ENCODE measurements around the gene OPCML.

The OPCML gene

DNA sequence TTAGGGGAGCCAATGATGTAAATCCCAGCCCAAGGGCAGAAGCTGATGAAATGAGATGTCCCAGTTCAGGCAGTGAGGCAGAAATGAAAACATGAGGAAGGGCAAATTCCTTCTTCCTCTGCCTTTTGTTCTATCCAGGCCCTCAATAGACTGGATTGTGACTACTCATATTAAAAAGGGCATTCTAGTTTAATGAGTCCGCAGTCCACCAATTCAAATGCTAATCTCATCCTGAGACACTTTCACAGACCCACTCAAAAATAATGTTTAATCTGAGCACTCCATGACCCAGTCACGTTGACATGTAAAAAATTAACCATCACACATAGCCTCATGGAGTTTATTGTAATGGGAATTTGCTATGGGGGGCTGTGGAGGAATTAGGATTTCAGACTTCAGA lies 717.9 kb downstream of the OPCML start:
- Histone ChIP-seq H3K9ac (ENCODE audit: low read depth, low read length, poor library complexity, severe bottlenecking) (no peak overlapping the region), H3K9me3 (ENCODE audit: insufficient read depth, low read depth, low read length) (no peaks in the 10 kb centered on the region), H3K36me3 (ENCODE audit: insufficient read depth, low read length) (no peaks in the 10 kb centered on the region), H2AFZ (ENCODE audit: low read length) (no peak overlapping the region), H3K79me2 (ENCODE audit: insufficient read depth, low read length) (no peaks in the 10 kb centered on the region), H4K20me1 (ENCODE audit: insufficient read depth, low read length, poor library complexity, severe bottlenecking) (no peaks in the 10 kb centered on the region), H3K9me2 (replicated peaks; ENCODE audit: low read depth, low read length) (no peaks in the 10 kb centered on the region), H3K4me2 (ENCODE audit: low read depth, low read length, poor library complexity, severe bottlenecking) (no peak overlapping the region), H3K27me3 (ENCODE audit: insufficient read depth, low read length, poor library complexity, severe bottlenecking) (no peaks in the 10 kb centered on the region), H3F3A (ENCODE audit: low read depth) (no peaks in the 10 kb centered on the region), H3K4me3 (ENCODE audit: low read length, poor library complexity, severe bottlenecking) (no peak overlapping the region), H3K4me1 (ENCODE audit: insufficient read depth, low read length, poor library complexity, severe bottlenecking) (no peaks in the 10 kb centered on the region)
- TF ChIP-seq, protein P1, sequence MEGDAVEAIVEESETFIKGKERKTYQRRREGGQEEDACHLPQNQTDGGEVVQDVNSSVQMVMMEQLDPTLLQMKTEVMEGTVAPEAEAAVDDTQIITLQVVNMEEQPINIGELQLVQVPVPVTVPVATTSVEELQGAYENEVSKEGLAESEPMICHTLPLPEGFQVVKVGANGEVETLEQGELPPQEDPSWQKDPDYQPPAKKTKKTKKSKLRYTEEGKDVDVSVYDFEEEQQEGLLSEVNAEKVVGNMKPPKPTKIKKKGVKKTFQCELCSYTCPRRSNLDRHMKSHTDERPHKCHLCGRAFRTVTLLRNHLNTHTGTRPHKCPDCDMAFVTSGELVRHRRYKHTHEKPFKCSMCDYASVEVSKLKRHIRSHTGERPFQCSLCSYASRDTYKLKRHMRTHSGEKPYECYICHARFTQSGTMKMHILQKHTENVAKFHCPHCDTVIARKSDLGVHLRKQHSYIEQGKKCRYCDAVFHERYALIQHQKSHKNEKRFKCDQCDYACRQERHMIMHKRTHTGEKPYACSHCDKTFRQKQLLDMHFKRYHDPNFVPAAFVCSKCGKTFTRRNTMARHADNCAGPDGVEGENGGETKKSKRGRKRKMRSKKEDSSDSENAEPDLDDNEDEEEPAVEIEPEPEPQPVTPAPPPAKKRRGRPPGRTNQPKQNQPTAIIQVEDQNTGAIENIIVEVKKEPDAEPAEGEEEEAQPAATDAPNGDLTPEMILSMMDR (conservative IDR thresholded peaks at IDR 0.05; ENCODE audit: low read length), result no peak
- TF ChIP-seq EZH2phosphoT487 (IDR thresholded peaks at IDR 0.05; ENCODE audit: borderline replicate concordance), result no peak

DNA sequence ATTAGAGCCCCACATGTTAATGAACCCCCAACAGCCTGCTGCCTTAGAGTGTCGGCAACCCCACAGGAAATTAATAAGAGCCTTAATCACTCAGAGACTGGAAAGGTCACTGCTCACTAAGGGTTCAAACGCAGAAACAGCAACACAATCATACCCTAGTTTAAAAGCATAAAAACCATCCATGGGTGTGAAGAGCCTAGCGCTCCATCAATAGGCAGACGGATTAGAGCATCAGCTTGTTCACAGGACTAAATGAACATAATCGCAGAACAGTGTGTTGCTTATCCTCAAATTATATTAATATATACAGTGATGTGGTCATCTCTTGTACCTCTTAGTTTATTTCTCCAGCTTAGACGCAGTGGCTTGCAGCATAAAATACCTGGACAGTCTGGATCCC lies 720.7 kb downstream of the OPCML start:
- H3F3A ChIP-seq (ENCODE audit: low read depth), result no peaks in the 10 kb centered on the region
- no peak overlapping the region for H3K4me2 ChIP-seq (ENCODE audit: low read depth, low read length, poor library complexity, severe bottlenecking)
- H3K4me3 ChIP-seq (ENCODE audit: low read length, poor library complexity, severe bottlenecking), result no peak overlapping the region
- no peak overlapping the region for H2AFZ ChIP-seq (ENCODE audit: low read length)
- TF ChIP-seq, protein P1 (conservative IDR thresholded peaks at IDR 0.05; ENCODE audit: low read length), result no peak
- no peak for TF ChIP-seq EZH2phosphoT487 (IDR thresholded peaks at IDR 0.05; ENCODE audit: borderline replicate concordance)
- no peaks in the 10 kb centered on the region for H3K36me3 ChIP-seq (ENCODE audit: insufficient read depth, low read length)
- H3K9me2 ChIP-seq (replicated peaks; ENCODE audit: low read depth, low read length), result no peaks in the 10 kb centered on the region
- no peaks in the 10 kb centered on the region for H3K27me3 ChIP-seq (ENCODE audit: insufficient read depth, low read length, poor library complexity, severe bottlenecking)
- H3K4me1 ChIP-seq (ENCODE audit: insufficient read depth, low read length, poor library complexity, severe bottlenecking), result no peaks in the 10 kb centered on the region
- no peaks in the 10 kb centered on the region for H3K79me2 ChIP-seq (ENCODE audit: insufficient read depth, low read length)
- H4K20me1 ChIP-seq (ENCODE audit: insufficient read depth, low read length, poor library complexity, severe bottlenecking), result no peaks in the 10 kb centered on the region
- H3K9me3 ChIP-seq (ENCODE audit: insufficient read depth, low read depth, low read length), result no peaks in the 10 kb centered on the region
- H3K9ac ChIP-seq (ENCODE audit: low read depth, low read length, poor library complexity, severe bottlenecking), result no peak overlapping the region

DNA sequence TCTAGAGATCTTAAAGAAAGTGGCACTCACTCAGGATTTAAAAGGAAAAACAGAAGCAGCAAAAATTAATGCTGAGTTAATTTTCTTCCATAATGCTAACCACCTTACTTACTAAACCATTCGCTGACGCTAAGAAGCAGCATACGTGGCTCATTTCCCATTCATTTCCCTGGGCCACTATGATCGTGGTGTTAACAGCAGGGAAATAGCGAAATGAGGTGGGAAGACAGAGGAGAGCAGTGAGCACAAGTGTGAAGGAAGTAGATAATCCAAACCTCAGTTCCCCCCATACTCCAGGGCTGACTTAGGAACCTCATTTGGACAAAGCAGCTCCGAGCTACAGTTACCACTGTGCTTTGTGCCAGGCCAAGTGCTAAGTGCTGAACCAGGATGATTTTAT lies 723.2 kb downstream of the OPCML start:
- Histone ChIP-seq H4K20me1 (ENCODE audit: insufficient read depth, low read length, poor library complexity, severe bottlenecking) (no peaks in the 10 kb centered on the region), H3K4me1 (ENCODE audit: insufficient read depth, low read length, poor library complexity, severe bottlenecking) (no peaks in the 10 kb centered on the region), H3K9me3 (ENCODE audit: insufficient read depth, low read depth, low read length) (no peaks in the 10 kb centered on the region), H2AFZ (ENCODE audit: low read length) (no peak overlapping the region), H3K4me3 (ENCODE audit: low read length, poor library complexity, severe bottlenecking) (no peak overlapping the region), H3K9ac (ENCODE audit: low read depth, low read length, poor library complexity, severe bottlenecking) (no peak overlapping the region), H3K4me2 (ENCODE audit: low read depth, low read length, poor library complexity, severe bottlenecking) (no peak overlapping the region), H3K27me3 (ENCODE audit: insufficient read depth, low read length, poor library complexity, severe bottlenecking) (no peaks in the 10 kb centered on the region), H3K9me2 (replicated peaks; ENCODE audit: low read depth, low read length) (no peaks in the 10 kb centered on the region), H3K36me3 (ENCODE audit: insufficient read depth, low read length) (no peaks in the 10 kb centered on the region), H3F3A (ENCODE audit: low read depth) (no peaks in the 10 kb centered on the region), H3K79me2 (ENCODE audit: insufficient read depth, low read length) (no peaks in the 10 kb centered on the region)
- TF ChIP-seq, protein P1 (conservative IDR thresholded peaks at IDR 0.05; ENCODE audit: low read length), result no peak
- TF ChIP-seq EZH2phosphoT487 (IDR thresholded peaks at IDR 0.05; ENCODE audit: borderline replicate concordance), result no peak
